ENCODE results near the gene HTN3.

Gene HTN3

DNA sequence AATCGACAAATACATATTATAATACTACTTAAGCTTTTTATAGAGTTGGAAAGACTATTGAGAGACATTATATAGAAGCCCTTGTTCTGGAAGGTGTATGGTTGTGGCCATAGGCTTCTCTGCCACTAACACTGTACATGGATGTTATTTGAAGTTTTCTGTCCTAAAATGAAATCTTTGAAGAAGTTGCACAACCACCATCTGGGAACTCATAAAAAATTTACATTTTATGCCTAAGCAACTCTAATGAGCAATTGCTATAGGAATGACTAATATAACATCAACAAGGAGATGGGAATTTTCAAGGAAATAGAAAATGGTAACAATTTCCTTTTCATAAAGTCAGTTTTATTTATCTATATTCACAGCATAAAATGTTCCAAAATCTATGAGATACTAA, 29.4 kb downstream of the HTN3 start:
- H3K9me3 ChIP-seq (ENCODE audit: insufficient read depth, low read length, severe bottlenecking): no peaks in the 10 kb centered on the region
- no peak overlapping the region for H2AFZ ChIP-seq (ENCODE audit: low read depth, low read length)
- ATAC-seq (ENCODE audit: insufficient read depth, low read depth): no peak
- H3K4me3 ChIP-seq (ENCODE audit: low read depth in 1 of 2, low read length in 2 of 2): no peak overlapping the region
- no peaks in the 10 kb centered on the region for H3K79me2 ChIP-seq (ENCODE audit: insufficient read depth, low read length)
- DNase-seq: no peak
- no peaks in the 10 kb centered on the region for H3K4me1 ChIP-seq (ENCODE audit: insufficient read depth, low read length)
- H3K36me3 ChIP-seq (ENCODE audit: insufficient read depth, low read length): no peaks in the 10 kb centered on the region
- no peaks in the 10 kb centered on the region for H3K27me3 ChIP-seq (ENCODE audit: insufficient read depth, low read length, poor library complexity)
- H4K20me1 ChIP-seq (ENCODE audit: insufficient read depth, low read length): no peaks in the 10 kb centered on the region
- TF ChIP-seq EZH2 (IDR thresholded peaks at IDR 0.05; ENCODE audit: borderline replicate concordance, low read depth, low read length, severe bottlenecking): no peak
- TF ChIP-seq, protein P1, sequence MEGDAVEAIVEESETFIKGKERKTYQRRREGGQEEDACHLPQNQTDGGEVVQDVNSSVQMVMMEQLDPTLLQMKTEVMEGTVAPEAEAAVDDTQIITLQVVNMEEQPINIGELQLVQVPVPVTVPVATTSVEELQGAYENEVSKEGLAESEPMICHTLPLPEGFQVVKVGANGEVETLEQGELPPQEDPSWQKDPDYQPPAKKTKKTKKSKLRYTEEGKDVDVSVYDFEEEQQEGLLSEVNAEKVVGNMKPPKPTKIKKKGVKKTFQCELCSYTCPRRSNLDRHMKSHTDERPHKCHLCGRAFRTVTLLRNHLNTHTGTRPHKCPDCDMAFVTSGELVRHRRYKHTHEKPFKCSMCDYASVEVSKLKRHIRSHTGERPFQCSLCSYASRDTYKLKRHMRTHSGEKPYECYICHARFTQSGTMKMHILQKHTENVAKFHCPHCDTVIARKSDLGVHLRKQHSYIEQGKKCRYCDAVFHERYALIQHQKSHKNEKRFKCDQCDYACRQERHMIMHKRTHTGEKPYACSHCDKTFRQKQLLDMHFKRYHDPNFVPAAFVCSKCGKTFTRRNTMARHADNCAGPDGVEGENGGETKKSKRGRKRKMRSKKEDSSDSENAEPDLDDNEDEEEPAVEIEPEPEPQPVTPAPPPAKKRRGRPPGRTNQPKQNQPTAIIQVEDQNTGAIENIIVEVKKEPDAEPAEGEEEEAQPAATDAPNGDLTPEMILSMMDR (IDR thresholded peaks at IDR 0.05; ENCODE audit: borderline replicate concordance, extremely low read depth, low read length, poor library complexity, severe bottlenecking): no peak
- no peak overlapping the region for H3K9ac ChIP-seq (ENCODE audit: low read depth, low read length)
- H3K27ac ChIP-seq (ENCODE audit: low read length): no peak overlapping the region
- no peak overlapping the region for H3K4me2 ChIP-seq (ENCODE audit: insufficient read depth, low read length)

DNA sequence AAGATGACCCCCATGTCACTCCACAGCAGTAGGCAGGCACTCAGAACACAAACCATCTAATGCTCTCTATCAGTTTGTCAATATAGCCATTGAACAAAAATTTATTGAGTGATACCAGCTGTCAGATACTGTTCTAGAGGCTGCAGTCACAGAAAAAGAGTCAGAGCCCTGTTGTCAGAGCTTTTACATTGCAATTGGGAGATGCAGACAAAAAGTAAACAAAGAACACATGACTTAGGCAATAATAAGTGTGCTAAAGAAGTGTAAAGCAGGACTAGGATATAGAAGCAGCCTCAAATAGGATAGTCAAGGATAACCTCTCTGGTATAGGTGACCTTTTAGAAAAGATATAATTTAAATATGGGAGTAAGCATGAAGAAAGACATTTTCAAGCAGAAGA, 30.9 kb downstream of the HTN3 start:
- no peaks in the 10 kb centered on the region for H3K4me1 ChIP-seq (ENCODE audit: insufficient read depth, low read length)
- H4K20me1 ChIP-seq (ENCODE audit: insufficient read depth, low read length): no peaks in the 10 kb centered on the region
- no peak for TF ChIP-seq EZH2 (IDR thresholded peaks at IDR 0.05; ENCODE audit: borderline replicate concordance, low read depth, low read length, severe bottlenecking)
- TF ChIP-seq, protein P1 (IDR thresholded peaks at IDR 0.05; ENCODE audit: borderline replicate concordance, extremely low read depth, low read length, poor library complexity, severe bottlenecking): no peak
- no peaks in the 10 kb centered on the region for H3K36me3 ChIP-seq (ENCODE audit: insufficient read depth, low read length)
- no peaks in the 10 kb centered on the region for H3K27me3 ChIP-seq (ENCODE audit: insufficient read depth, low read length, poor library complexity)
- H3K4me2 ChIP-seq (ENCODE audit: insufficient read depth, low read length): no peak overlapping the region
- H3K27ac ChIP-seq (ENCODE audit: low read length): no peak overlapping the region
- H3K9me3 ChIP-seq (ENCODE audit: insufficient read depth, low read length, severe bottlenecking): no peaks in the 10 kb centered on the region
- ATAC-seq (ENCODE audit: insufficient read depth, low read depth) (no peak), DNase-seq (no peak)
- H3K4me3 ChIP-seq (ENCODE audit: low read depth in 1 of 2, low read length in 2 of 2): no peak overlapping the region
- H2AFZ ChIP-seq (ENCODE audit: low read depth, low read length): no peak overlapping the region
- no peaks in the 10 kb centered on the region for H3K79me2 ChIP-seq (ENCODE audit: insufficient read depth, low read length)
- H3K9ac ChIP-seq (ENCODE audit: low read depth, low read length): no peak overlapping the region

DNA sequence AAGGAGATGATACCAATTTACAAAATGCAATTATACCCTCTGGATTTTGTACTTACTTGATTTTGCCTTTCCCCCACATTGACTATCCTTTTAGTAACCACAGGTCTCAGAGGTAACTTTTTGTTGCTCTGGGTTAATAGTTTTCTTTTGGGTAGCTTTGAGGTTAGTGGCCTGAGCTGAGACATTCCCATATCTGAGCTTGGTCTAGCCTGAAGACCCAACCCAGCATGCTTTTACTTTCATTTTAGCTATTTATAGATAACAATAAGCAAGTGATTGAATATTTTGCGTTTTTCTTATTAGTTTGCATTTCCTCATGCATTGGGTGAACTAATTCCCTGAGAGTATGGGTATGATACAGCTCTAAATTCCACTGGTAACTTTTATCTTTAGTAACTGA, 33.7 kb downstream of the HTN3 start:
- Histone ChIP-seq H3K27me3 (ENCODE audit: insufficient read depth, low read length, poor library complexity) (no peaks in the 10 kb centered on the region), H3K4me2 (ENCODE audit: insufficient read depth, low read length) (no peak overlapping the region), H3K4me1 (ENCODE audit: insufficient read depth, low read length) (no peaks in the 10 kb centered on the region), H3K27ac (ENCODE audit: low read length) (no peak overlapping the region), H3K9me3 (ENCODE audit: insufficient read depth, low read length, severe bottlenecking) (no peaks in the 10 kb centered on the region), H3K9ac (ENCODE audit: low read depth, low read length) (no peak overlapping the region), H3K79me2 (ENCODE audit: insufficient read depth, low read length) (no peaks in the 10 kb centered on the region), H4K20me1 (ENCODE audit: insufficient read depth, low read length) (no peaks in the 10 kb centered on the region), H3K4me3 (ENCODE audit: low read depth in 1 of 2, low read length in 2 of 2) (no peak overlapping the region), H2AFZ (ENCODE audit: low read depth, low read length) (no peak overlapping the region), H3K36me3 (ENCODE audit: insufficient read depth, low read length) (no peaks in the 10 kb centered on the region)
- TF ChIP-seq, protein P1 (IDR thresholded peaks at IDR 0.05; ENCODE audit: borderline replicate concordance, extremely low read depth, low read length, poor library complexity, severe bottlenecking): no peak
- ATAC-seq (ENCODE audit: insufficient read depth, low read depth) (no peak), DNase-seq (no peak)

DNA sequence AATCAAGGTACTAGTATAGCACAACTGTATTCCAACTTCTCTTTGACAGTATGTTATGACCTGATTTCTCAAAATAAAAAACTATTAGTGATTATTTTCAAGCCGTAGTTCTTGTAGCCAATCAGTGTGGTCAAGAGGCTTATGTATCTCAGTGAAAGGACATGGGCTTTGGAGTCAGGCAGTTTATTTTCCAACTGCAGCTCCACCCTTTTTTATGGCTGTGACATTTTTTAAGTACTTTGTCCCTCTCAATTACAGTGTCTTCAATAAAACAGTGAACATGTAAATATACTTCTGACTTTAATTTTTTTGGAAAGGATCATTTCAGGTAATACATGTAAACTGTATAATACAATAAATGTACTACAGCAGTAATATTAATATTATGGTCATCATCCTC, 51.9 kb downstream of the HTN3 start:
- Histone ChIP-seq H3K27ac (ENCODE audit: low read length) (no peak overlapping the region), H2AFZ (ENCODE audit: low read depth, low read length) (no peak overlapping the region), H3K9me3 (ENCODE audit: insufficient read depth, low read length, severe bottlenecking) (no peaks in the 10 kb centered on the region), H3K4me2 (ENCODE audit: insufficient read depth, low read length) (no peak overlapping the region), H3K9ac (ENCODE audit: low read depth, low read length) (no peak overlapping the region), H3K4me1 (ENCODE audit: insufficient read depth, low read length) (no peaks in the 10 kb centered on the region), H3K4me3 (ENCODE audit: low read depth in 1 of 2, low read length in 2 of 2) (no peak overlapping the region), H3K36me3 (ENCODE audit: insufficient read depth, low read length) (no peaks in the 10 kb centered on the region), H3K79me2 (ENCODE audit: insufficient read depth, low read length) (no peaks in the 10 kb centered on the region), H3K27me3 (ENCODE audit: insufficient read depth, low read length, poor library complexity) (no peaks in the 10 kb centered on the region), H4K20me1 (ENCODE audit: insufficient read depth, low read length) (no peaks in the 10 kb centered on the region)
- DNase-seq: no peak
- no peak for ATAC-seq (ENCODE audit: insufficient read depth, low read depth)
- TF ChIP-seq EZH2 (IDR thresholded peaks at IDR 0.05; ENCODE audit: borderline replicate concordance, low read depth, low read length, severe bottlenecking): no peak
- TF ChIP-seq, protein P1 (IDR thresholded peaks at IDR 0.05; ENCODE audit: borderline replicate concordance, extremely low read depth, low read length, poor library complexity, severe bottlenecking): no peak

Data from DND-41 (cell line).